ENCODE data around the gene ENOPH1. TPM values are rescaled to one million over a fixed set of nuclear protein-coding genes. Genes with fewer than 3 reads are reported as not detected.
A peak's percentile ranks its signal among the peaks of the same experiment; 100 is the strongest.

Gene ENOPH1
- total RNA-seq, 1 experiment from 2014 or later, result 78.3 TPM

GRCh38 chr4:82430193-82430963 lies at the start of gene ENOPH1, which contains the start of gene HNRNPDL (continued):
- no peak; the same call in 1 of the 2 replicates for TF ChIP-seq PRDM15 (CRISPR knock-in tag; IDR thresholded peaks at IDR 0.05)
- TF ChIP-seq KAT7 (CRISPR knock-in tag; IDR thresholded peaks at IDR 0.05; ENCODE audit: borderline replicate concordance), result no peak
- peak; percentile 78 for TF ChIP-seq FOXK1 (CRISPR knock-in tag; IDR thresholded peaks at IDR 0.05)
- no peak for TF ChIP-seq GRHL2 (CRISPR knock-in tag; IDR thresholded peaks at IDR 0.05; ENCODE audit: insufficient replicate concordance, severe bottlenecking)
- peak; percentile 19; the same call in 1 of the 2 replicates for TF ChIP-seq TEAD1 (CRISPR knock-in tag; IDR thresholded peaks at IDR 0.05)
- no peak for TF ChIP-seq AFF4 (CRISPR knock-in tag; IDR thresholded peaks at IDR 0.05; ENCODE audit: borderline replicate concordance)
- TF ChIP-seq, protein P1, sequence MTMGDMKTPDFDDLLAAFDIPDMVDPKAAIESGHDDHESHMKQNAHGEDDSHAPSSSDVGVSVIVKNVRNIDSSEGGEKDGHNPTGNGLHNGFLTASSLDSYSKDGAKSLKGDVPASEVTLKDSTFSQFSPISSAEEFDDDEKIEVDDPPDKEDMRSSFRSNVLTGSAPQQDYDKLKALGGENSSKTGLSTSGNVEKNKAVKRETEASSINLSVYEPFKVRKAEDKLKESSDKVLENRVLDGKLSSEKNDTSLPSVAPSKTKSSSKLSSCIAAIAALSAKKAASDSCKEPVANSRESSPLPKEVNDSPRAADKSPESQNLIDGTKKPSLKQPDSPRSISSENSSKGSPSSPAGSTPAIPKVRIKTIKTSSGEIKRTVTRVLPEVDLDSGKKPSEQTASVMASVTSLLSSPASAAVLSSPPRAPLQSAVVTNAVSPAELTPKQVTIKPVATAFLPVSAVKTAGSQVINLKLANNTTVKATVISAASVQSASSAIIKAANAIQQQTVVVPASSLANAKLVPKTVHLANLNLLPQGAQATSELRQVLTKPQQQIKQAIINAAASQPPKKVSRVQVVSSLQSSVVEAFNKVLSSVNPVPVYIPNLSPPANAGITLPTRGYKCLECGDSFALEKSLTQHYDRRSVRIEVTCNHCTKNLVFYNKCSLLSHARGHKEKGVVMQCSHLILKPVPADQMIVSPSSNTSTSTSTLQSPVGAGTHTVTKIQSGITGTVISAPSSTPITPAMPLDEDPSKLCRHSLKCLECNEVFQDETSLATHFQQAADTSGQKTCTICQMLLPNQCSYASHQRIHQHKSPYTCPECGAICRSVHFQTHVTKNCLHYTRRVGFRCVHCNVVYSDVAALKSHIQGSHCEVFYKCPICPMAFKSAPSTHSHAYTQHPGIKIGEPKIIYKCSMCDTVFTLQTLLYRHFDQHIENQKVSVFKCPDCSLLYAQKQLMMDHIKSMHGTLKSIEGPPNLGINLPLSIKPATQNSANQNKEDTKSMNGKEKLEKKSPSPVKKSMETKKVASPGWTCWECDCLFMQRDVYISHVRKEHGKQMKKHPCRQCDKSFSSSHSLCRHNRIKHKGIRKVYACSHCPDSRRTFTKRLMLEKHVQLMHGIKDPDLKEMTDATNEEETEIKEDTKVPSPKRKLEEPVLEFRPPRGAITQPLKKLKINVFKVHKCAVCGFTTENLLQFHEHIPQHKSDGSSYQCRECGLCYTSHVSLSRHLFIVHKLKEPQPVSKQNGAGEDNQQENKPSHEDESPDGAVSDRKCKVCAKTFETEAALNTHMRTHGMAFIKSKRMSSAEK (CRISPR knock-in tag; IDR thresholded peaks at IDR 0.05; ENCODE audit: borderline replicate concordance), result no peak
- TF ChIP-seq ERG (CRISPR knock-in tag; IDR thresholded peaks at IDR 0.05), result no peak
- TF ChIP-seq TEAD4 (CRISPR knock-in tag; IDR thresholded peaks at IDR 0.05), result no peak
- TF ChIP-seq FOXJ3 (CRISPR knock-in tag; IDR thresholded peaks at IDR 0.05; ENCODE audit: borderline replicate concordance), result no peak
- TF ChIP-seq SP1 (CRISPR knock-in tag; conservative IDR thresholded peaks at IDR 0.05), result peak; percentile 93
- TF ChIP-seq, protein P2, sequence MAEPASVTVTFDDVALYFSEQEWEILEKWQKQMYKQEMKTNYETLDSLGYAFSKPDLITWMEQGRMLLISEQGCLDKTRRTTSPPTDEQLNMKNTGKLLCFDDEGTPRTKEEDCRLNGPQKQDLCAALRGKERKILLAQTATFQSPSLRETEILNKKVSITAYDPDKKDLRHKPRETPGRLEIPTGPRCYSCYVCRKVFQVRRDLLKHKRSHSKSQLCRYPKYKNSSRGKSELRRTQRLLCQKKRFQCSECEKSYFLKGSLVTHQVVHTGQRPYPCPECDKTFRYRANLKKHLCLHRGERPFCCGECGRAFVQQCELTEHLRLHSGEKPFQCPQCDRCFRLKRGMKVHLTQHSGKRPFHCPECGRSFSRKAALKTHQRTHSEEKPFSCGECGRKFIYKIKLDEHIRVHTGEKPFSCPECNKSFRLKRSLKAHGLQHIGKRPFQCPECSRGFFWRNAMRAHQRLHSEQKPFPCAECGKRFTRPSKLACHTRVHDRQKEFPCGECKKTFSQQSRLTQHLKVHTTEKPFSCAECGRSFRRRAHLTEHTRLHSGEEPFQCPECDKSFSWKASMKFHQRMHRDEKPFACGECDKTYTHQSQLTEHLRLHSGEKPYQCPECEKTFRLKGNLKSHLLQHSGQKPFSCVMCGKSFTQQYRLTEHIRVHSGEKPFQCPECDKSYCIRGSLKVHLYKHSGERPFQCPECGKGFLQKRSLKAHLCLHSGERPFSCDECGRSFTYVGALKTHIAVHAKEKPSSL (CRISPR knock-in tag; conservative IDR thresholded peaks at IDR 0.05), result no peak
- TF ChIP-seq RORB (CRISPR knock-in tag; IDR thresholded peaks at IDR 0.05), result no peak
- no peak for TF ChIP-seq ZNF219 (CRISPR knock-in tag; IDR thresholded peaks at IDR 0.05; ENCODE audit: borderline replicate concordance)
- TF ChIP-seq, protein P3, sequence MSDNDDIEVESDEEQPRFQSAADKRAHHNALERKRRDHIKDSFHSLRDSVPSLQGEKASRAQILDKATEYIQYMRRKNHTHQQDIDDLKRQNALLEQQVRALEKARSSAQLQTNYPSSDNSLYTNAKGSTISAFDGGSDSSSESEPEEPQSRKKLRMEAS (CRISPR knock-in tag; IDR thresholded peaks at IDR 0.05), result peak; percentile 91
- TF ChIP-seq ZNF138 (CRISPR knock-in tag; conservative IDR thresholded peaks at IDR 0.05), result no peak
- no peak for TF ChIP-seq STAT6 (CRISPR knock-in tag; conservative IDR thresholded peaks at IDR 0.05; ENCODE audit: low read depth)
- TF ChIP-seq JUN (CRISPR knock-in tag; IDR thresholded peaks at IDR 0.05), result no peak
- 0 out of 2 replicates have a peak, but pooled peaks have one; percentile 59 for TF ChIP-seq TCF7 (CRISPR knock-in tag; IDR thresholded peaks at IDR 0.05; ENCODE audit: low read depth)
- no peak for TF ChIP-seq ZNF121 (CRISPR knock-in tag; IDR thresholded peaks at IDR 0.05)

All from WTC11 (cell line).